GM18907 (cell line): ENCODE results near the gene C4orf33.
"Not testable (repeated sequence)": the region's sequence is repeated elsewhere in the genome, so short reads cannot be mapped to it uniquely, and the experiment has no call there.

Source experiments
- ATAC-seq: cut with Tn5 transposase; IDR thresholded peaks from one replicate; pipeline ENCODE4 v1.9.1; 2021; ENCODE audit warnings: mild to moderate bottlenecking, moderate library complexity; ENCODE audit not compliant: unreplicated experiment

C4orf33 gene, protein sequence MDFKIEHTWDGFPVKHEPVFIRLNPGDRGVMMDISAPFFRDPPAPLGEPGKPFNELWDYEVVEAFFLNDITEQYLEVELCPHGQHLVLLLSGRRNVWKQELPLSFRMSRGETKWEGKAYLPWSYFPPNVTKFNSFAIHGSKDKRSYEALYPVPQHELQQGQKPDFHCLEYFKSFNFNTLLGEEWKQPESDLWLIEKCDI

DNA sequence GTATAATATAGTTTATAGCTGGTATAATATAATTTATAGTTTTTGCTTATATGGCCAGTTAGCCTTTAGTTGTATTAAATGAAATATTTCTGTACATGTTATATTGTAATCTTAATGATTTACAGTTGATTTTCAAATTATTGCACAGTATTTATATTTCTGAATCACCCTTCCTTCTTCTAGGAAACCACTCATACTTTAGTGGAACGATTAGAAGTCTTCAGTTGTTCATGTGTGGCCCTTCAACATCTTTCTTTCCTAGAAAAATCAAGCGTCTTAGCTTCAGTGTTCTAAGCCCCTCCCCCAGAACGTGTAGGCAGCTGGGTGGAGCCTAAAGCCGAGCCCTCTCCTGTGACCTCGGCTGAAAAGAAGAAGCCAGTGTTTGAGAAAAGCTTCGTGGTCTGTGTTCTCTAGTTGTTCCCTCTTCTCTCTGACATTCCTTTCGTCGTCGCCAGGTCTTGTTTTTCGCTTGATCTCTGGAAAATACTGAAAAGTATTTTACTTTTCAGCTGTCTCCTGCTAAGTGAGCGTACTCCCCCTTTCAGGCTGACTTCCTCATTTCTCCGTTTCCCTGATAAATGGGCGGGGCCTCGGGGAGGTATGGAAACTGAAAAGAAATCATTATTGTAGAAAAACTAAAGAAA, at the start of gene C4orf33:
C4orf33 (plus strand) TSS at position 342 of the 644 bp plus-strand sequence. CDS start 6,459 bp downstream, outside the sequence.
- ATAC-seq: peak; percentile 52

GRCh38 chr4:129059028-129059427, 36.9 kb upstream of the C4orf33 start:
- ATAC-seq: no peak

GRCh38 chr4:129062580-129062979, 33.4 kb upstream of the C4orf33 start:
- no peak for ATAC-seq

DNA sequence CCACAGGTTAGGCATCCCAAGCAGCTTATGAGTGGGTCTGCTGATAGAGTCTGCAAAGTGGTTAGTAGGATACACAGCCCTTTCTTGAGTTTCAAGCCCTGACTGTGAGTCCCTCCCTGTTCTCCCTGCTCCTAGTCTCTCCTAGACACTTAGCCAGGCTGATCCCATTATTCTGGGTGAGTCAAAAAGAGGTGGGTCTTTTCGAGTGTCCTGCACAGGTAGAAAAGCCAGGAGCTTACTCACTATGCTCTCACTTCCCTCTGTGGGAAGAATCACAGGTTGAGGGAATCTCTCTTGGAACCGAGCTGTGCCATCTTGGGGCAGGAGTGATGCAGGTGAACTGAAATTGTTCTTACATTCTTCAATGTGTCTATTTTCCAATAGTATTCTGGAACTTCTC, 32.3 kb upstream of the C4orf33 start:
- no peak for ATAC-seq

- ATAC-seq: no peak
These were observed 31.2 kb upstream of the C4orf33 start for GRCh38 chr4:129064717-129065116.

- ATAC-seq: not testable (repeated sequence)
These were observed 26.4 kb upstream of the C4orf33 start for GRCh38 chr4:129069537-129069936.

GRCh38 chr4:129077326-129077725, 18.6 kb upstream of the C4orf33 start:
- no peak for ATAC-seq

DNA sequence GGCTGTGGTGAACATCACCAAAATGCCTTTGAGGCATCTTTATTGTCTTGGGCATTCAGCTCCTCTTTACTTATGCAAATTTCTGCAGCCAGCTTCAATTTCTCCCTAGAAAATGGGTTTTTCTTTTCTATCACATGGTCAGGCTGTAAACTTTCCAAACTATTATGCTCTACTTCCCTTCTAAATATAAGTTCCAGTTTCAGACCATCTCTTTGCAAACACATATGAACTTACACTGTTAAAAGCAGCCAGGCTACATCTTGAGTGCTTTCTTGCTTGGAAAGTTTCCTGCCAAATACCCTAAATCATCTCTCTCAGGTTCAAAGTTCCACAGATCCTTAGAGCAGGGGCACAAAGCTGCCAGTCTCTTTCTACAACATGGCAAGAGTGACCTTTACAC, 15.8 kb upstream of the C4orf33 start:
- no peak for ATAC-seq

DNA sequence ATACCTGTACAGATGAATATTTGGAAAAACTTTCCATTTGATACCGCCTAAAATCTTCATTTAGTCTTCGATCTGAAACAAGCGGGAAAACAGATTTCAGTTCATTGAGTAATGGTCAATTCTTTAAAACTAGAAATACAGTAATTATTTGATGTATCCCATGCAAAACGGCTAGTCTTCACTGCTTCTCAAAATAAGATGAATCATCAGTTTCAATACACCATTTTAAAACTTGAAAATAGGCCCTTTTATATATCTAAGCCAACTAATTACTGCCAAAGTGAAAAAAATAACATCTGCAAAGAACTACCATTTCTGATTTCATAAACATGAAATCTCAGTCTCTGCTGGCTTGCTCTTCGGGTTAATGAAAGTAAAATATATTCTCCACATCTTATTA, 13.7 kb upstream of the C4orf33 start:
- no peak for ATAC-seq

GRCh38 chr4:129085472-129085871, 10.5 kb upstream of the C4orf33 start:
- ATAC-seq: no peak

DNA sequence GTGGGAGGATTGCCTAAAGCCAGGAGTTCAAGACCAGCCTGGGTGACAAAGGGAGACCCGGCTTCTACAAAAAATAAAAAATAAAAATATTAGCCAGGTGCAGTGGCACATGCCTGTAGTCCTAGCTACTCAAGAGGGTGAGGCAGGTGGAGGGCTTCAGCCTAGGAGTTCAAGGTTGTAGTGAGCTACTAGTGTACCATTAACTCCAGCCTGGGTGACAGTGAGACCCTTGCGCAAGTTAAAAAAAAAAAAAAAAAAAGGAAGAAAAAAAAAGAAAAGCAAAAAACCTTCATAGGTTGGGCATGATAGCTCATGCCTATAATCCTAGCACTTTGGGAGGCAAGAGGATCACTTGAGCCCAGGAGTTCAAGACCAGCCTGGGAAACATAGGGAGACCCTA, 8.4 kb upstream of the C4orf33 start:
- ATAC-seq: no peak

DNA sequence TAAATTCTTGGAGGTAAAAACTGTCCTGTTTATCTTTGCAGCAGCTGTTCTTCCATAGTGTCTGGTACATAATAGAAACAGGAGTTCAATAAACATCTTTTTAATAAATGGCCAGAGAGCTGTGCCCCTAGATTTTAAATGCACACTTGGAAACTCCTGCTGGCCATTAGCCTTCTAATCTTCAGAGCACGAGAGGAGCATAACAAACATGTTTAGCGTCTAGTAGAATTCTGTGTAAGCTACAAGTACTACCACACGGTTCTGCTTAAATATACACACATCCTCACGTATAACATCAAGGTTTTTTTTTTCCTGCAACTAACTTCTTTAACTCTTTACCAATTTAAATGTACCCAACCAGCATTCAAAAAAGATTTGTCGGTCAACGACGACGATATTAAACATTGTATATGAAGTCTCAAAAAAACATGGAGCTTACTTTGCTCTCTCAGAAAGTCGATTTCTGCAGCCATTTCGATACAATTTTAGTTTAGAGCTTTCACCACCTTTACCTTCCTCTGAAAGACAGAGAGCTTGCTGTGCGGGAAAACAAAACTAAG, 3.2 kb upstream of the C4orf33 start:
- ATAC-seq: no peak

GRCh38 chr4:129093191-129093920, 2.6 kb upstream of the C4orf33 start, which contains the start of gene SCLT1:
Gene SCLT1, minus strand, starts transcription at chr4:129093539. Its CDS starts 436 bp downstream, at chr4:129093103.
- peak; percentile 97 for ATAC-seq

- ATAC-seq: no peak
These were observed 1.6 kb upstream of the C4orf33 start for GRCh38 chr4:129094347-129094746.

GRCh38 chr4:129098531-129099001, 2.6 kb downstream of the C4orf33 start:
- no peak for ATAC-seq

GRCh38 chr4:129109965-129110824, 14.2 kb downstream of the C4orf33 start:
- no peak for ATAC-seq

- no peak for ATAC-seq
These were observed 15.0 kb downstream of the C4orf33 start for GRCh38 chr4:129110931-129111330.

DNA sequence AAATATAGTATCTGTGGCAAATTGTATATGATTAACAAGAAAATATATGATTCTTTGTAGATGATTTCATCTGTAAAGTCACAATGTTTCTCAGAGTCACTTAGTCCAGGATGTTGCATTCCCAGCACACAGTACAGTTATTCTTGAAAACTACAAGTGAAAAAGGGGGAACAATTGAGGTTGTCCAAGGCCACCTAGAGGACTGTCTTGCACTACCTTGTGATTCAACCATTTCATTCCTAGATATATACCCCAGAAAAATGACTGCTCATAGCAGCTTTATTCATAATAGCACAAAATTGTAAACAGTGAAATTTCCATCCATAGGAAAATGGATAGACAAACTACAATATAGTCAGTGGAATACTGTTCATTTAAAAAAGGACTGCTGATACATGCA, 16.0 kb downstream of the C4orf33 start:
- ATAC-seq: no peak

- ATAC-seq: no peak
These were observed 17.5 kb downstream of the C4orf33 start for GRCh38 chr4:129113434-129113833.

- no peak for ATAC-seq
These were observed 18.0 kb downstream of the C4orf33 start for GRCh38 chr4:129113919-129114318.

DNA sequence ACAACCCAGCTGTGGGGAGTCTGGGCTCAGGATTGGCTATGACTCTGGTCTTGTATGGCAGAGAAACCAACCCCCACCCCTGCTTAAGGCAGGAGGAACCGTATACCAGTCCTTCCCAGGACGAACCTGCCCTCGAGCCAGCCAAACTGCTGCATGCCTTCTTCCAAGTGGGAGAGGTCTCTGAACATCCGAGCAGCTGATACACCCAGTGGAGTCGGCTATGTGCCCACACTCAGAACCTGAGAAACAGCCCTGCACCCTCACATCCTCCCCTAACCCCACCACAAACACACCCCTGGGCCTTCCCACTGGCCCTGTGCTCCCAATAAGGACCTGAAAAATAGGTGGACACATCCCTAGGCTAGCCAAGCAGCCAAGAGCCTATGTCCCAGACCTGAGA, 21.8 kb downstream of the C4orf33 start:
- no peak for ATAC-seq
